Middle frontal gyrus (tissue), 1 donor: ENCODE results near the gene GPR152.
"Not testable (repeated sequence)": the region's sequence is repeated elsewhere in the genome, so short reads cannot be mapped to it uniquely, and the experiment has no call there.

Experiments used
- DNase-seq: peaks from one replicate; pipeline ENCODE4 v3.0.0-alpha.2; 2015; ENCODE audit warnings: low spot score; ENCODE audit errors: extremely low spot score

The GPR152 gene

GRCh38 chr11:67466367-67466766, 13.8 kb upstream of the GPR152 start:
- DNase-seq: no peak

GRCh38 chr11:67465530-67465929, 13.0 kb upstream of the GPR152 start:
- not testable (repeated sequence) for DNase-seq

GRCh38 chr11:67465189-67465510, 12.6 kb upstream of the GPR152 start:
- no peak for DNase-seq

- no peak for DNase-seq
Observed at GRCh38 chr11:67464411-67465188, 12.1 kb upstream of the GPR152 start.

DNA sequence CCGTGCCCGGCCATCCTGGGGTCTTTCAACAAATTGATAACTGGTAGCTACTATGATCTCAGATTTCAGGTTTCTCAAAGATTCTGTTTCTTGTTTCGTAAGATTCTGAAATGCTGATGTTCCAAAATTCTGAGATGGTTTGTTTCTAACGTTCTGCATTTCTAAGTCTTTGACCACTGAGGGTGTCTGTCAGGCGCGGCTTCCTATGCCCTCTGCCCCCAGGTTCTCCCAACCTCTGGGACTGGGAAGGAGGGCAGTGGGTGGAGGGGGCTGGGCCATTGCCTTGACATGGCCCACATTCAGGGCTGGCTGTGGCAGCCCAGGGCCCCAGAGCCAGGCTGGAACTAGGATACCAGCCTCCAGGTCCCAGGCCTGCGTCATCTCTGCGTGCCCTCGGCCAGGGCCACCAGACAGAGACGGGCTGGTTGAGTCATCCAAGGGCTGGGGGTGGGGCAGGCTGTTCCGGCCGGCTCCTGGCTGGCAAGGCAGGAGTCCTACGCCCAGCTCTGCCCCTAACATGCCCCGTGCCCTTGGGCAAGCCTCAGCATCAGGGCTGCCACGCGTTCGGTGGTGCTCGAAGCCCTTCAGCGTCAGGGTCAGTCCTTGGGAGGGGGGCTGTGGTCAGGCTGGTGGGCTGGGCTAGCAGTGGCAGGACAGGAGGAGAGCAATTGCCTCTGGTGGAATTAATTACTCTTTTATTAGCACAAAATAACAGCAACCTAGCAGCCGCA, 11.3 kb upstream of the GPR152 start:
- no peak for DNase-seq

DNA sequence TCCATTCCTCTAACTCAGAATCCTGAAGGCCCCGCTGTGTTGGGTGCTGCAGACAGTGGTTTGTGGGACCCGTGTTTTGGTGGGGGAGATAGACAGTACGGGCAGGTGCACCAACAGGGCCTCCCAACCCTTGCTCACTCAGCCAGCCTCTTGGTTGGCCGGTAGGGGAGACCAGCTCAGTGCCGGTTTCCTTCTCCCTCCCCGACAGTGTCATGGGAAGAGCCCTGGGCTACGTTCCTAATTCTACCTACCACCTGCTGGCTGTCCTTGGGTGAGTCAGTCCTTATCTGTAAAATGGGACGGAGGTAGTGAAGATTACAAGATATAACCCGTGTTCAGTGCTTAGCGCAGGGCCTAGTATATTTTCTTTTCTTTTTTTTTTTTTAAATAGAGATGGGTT, 10.7 kb upstream of the GPR152 start:
- no peak for DNase-seq

GRCh38 chr11:67458266-67458665, 5.7 kb upstream of the GPR152 start:
- DNase-seq: no peak

GRCh38 chr11:67457453-67457852, 4.9 kb upstream of the GPR152 start:
- no peak for DNase-seq

- DNase-seq: no peak
Observed at GRCh38 chr11:67456068-67456705, 3.7 kb upstream of the GPR152 start.

GRCh38 chr11:67455054-67455453, 2.5 kb upstream of the GPR152 start, which contains the start of gene CABP4:
Gene CABP4, plus strand, starts transcription at chr11:67455354. Its CDS starts 70 bp downstream, at chr11:67455424.
- no peak for DNase-seq

DNA sequence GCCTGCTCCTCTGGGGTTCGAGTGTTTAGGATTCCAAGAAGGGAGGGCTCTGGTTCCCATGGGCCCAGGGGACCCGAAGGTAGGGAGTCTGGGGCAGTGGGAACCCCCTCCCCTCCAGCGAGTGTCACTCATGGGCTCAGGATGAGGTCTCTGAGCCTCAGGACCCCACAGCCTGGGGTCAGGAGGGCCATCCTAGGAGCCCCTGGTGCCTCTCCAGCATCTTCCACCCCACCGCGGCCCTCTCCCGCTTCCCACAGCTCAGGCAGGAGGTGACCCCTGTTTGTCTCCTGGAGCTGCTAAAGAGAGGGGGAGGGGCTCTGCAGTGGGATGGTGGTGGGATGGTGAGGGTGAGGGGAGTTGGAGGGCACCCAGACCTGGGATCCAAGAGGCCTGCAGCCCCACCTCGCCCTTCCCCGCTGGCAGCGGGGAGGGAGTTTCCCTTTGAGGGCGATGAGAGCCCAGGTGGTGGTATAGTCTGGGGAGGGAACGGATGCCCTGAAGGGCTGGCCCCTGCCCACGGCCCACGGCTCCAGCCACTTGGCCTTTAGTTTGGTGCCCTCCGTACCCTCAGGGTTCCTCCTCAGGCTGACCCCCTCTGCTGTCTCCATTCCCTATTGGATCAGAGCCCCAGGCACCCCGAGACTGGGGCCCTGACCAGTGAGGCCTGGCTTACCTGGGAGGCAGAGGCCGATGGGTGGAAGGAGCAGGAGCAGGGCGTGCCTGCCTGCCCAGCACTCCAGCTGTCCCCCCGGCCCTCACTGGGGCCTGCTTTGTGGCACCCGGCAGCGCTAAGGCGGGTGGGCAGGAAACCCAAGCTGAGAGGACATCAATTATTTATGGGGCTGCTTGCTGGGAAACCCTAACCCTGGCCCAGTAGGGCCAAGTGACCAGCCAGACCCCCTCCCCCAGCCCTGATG, 1.5 kb upstream of the GPR152 start:
- DNase-seq: no peak

- DNase-seq: no peak
Observed at GRCh38 chr11:67451658-67451976, 912 bp downstream of the GPR152 start.

GRCh38 chr11:67450796-67451657, 1.5 kb downstream of the GPR152 start:
- no peak for DNase-seq

GRCh38 chr11:67449116-67449844, 3.2 kb downstream of the GPR152 start:
- no peak for DNase-seq

DNA sequence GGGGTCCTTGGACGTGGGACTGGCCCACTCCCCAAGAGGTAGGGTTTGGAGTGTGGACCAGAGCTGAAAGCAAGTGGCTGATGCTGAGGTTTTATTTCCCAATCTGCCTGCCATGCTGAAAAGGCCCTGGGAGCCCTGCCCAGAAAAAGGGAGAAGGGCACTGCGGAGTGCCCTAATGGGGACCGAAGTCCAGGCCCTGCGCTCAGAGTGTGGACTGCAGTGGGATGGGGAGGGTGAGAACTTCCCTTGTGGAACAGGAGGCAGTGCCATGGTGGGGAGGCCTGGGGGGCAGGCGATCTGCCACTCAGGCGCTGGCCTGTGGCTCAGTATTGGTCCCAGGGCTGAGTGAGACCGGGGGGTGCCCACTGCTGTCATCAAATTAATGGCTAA, 4.3 kb downstream of the GPR152 start:
- no peak for DNase-seq

DNA sequence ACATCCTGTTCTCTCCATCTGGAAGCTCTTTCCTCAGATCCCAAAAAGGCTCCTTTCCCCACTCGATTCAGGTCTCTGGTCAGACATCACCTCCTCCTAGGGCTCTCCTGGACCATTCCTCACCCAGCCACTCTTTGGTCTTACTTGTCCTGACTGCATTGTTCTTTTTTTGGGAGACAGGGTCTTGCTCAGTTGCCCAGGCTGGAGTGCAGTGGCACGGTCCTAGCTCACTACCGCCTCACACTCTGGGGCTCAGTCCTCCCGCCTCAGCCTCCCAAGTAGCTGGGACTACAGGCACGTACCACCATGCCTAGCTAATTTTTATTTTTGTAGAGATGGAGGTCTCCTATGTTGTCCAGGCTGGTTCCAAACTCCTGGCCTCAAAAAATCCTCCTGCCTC, 7.0 kb downstream of the GPR152 start:
- no peak for DNase-seq

DNA sequence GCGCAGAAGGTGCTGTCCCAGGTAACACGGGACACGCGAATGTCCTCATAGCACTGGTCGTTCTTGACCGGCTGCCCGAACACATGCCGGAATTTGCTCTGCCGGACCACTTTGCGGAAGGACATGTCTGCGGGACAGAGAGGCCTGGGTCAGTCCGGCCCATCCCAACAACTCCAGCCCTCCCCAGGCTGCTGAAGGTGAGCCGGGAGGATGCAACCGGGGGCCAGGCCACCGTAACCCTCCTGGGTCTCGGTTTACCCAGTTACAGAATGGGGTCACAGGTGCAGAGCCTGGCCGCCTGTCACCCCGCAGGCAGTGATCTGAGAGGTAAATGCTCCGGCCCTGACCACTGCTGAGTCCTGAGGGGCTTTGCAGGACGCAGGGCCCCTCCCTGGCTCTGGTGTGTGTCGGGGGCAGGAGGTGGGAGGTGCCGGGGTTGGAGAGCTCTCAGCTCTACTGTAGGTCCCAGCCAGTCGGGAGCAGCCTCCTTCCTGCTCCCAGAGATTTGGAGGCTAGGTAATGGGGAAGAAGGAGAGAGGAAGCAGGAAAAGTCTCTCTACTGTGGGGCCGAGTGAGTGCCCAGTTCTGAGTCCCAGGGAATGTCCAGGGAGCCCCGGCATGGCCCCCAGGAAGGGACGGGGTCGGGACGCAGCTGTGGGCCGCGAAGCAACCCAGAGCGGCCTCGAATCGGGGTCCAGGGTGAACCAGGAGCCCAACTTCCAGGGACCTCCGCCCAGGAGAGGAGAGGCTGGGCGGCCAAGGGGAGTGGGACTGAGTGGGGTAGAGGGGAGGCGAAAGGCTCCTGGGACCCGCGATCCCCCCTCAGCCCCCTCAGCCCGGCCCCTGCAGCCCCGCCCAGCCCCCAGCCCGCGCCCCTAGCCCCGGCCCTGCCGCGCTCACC, 9.8 kb downstream of the GPR152 start:
- no peak for DNase-seq

DNA sequence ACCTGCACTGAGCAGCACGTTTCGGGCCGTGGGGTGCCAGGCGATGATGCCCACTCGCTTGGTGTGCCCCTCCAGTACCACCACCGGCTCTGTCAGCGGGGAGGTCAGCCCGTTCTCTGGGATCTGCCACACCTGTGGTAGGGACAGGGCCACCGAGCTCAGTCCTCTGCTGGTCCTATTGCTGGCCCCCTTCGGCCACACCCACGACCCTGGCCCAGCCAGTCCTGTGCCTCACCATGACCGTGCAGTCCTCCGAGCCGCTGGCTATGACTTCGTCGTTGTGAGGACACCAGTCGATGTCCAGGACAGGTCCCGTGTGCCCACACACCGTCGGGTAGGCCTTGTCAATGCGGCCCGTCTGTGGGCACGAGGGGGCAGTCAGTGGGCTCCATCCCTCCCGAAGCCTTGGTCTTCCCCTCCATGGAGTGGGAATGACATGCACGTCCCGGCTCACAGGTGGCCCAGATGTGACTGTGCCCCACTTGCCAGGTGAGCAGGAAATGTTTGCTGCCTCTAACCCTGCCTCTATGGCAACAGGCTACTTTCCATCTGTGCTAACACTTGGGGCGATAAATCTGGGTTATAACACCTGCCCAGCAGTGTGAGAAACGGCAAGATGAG, 10.7 kb downstream of the GPR152 start:
- no peak for DNase-seq
